Measurements from ENCODE around the gene PCMT1. TPM values are rescaled to one million over a fixed set of nuclear protein-coding genes. Genes with fewer than 3 reads are reported as not detected.
A peak's percentile ranks its signal among the peaks of the same experiment; 100 is the strongest.

PCMT1 gene
- total and polyA plus RNA-seq, 2 of the 13 experiments (the other 11 are each of a cell fraction or from before 2014, with no cell fraction given): 112 to 169 TPM

GRCh38 chr6:149723771-149724417 is 25.6 kb upstream of the PCMT1 start (continued):
- no peak for TF ChIP-seq ZNF687 (CRISPR knock-in tag; IDR thresholded peaks at IDR 0.05)
- TF ChIP-seq JUND (CRISPR knock-in tag; IDR thresholded peaks at IDR 0.05): no peak; the same call in 1 of the 2 replicates
- TF ChIP-seq ZNF563 (CRISPR knock-in tag; IDR thresholded peaks at IDR 0.05): no peak
- no peak for TF ChIP-seq STAT6 (CRISPR knock-in tag; IDR thresholded peaks at IDR 0.05; ENCODE audit: borderline replicate concordance)
- TF ChIP-seq KDM4B (CRISPR knock-in tag; IDR thresholded peaks at IDR 0.05): no peak
- TF ChIP-seq ZNF781 (CRISPR knock-in tag; IDR thresholded peaks at IDR 0.05; ENCODE audit: borderline replicate concordance, not compliant biosample characterization): no peak
- TF ChIP-seq SRSF9 (IDR thresholded peaks at IDR 0.05; ENCODE audit: borderline replicate concordance, insufficient read depth, low read depth, low read length, poor library complexity, severe bottlenecking): no peak
- no peak for TF ChIP-seq ZSCAN12 (CRISPR knock-in tag; IDR thresholded peaks at IDR 0.05)
- peak; percentile 42; the same call in 1 of the 2 replicates for TF ChIP-seq ZFX (CRISPR knock-in tag; IDR thresholded peaks at IDR 0.05; ENCODE audit: low read depth)
- TF ChIP-seq, protein P1, sequence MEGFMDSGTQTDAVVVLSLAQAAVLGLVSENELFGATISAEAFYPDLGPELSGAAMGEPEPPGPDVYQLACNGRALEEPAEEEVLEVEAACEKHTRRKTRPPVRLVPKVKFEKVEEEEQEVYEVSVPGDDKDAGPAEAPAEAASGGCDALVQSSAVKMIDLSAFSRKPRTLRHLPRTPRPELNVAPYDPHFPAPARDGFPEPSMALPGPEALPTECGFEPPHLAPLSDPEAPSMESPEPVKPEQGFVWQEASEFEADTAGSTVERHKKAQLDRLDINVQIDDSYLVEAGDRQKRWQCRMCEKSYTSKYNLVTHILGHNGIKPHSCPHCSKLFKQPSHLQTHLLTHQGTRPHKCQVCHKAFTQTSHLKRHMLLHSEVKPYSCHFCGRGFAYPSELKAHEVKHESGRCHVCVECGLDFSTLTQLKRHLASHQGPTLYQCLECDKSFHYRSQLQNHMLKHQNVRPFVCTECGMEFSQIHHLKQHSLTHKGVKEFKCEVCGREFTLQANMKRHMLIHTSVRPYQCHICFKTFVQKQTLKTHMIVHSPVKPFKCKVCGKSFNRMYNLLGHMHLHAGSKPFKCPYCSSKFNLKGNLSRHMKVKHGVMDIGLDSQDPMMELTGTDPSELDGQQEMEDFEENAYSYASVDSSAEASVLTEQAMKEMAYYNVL (CRISPR knock-in tag; IDR thresholded peaks at IDR 0.05; ENCODE audit: borderline replicate concordance): no peak
- TF ChIP-seq ZNF510 (CRISPR knock-in tag; IDR thresholded peaks at IDR 0.05; ENCODE audit: low read depth): no peak
- no peak for TF ChIP-seq EZH2 (conservative IDR thresholded peaks at IDR 0.05; ENCODE audit: low read depth, low read length)
- TF ChIP-seq NFYC (CRISPR knock-in tag; IDR thresholded peaks at IDR 0.05): no peak
- TF ChIP-seq HES4 (CRISPR knock-in tag; IDR thresholded peaks at IDR 0.05; ENCODE audit: borderline replicate concordance): no peak
- no peak for TF ChIP-seq TMF1 (CRISPR knock-in tag; IDR thresholded peaks at IDR 0.05; ENCODE audit: low read depth)
- TF ChIP-seq RORA (CRISPR knock-in tag; IDR thresholded peaks at IDR 0.05): no peak
